HCT116 (cell line): Measurements from ENCODE around the gene CFAP97D2. TPM values are rescaled to one million over a fixed set of nuclear protein-coding genes. Genes with fewer than 3 reads are reported as not detected.

ENCODE experiments used
- ATAC-seq: fragments of 200-7000 bp; cut with Tn5 transposase; 2 replicates; pipeline ENCODE4 v1.9.1; 2020; ENCODE audit warnings: mild to moderate bottlenecking, moderate library complexity
- BruUV-seq: library from RNA; stranded (reverse); fragments of 400-500 nt; replicated peaks from 2 replicates; lab custom pipeline; 2021; lab: Mats Ljungman, UMichigan
- CTCF ChIA-PET: fragments of 300-600 bp; sonication (Branson Sonifier 250); formaldehyde crosslinking; loops from one replicate; lab custom pipeline; 2021; ENCODE audit warnings: antibody characterized with exemption; lab: Charles Lee
- POLR2A ChIA-PET: fragments of 300-600, 350-600 bp; sonication (Branson Sonifier 250); formaldehyde crosslinking; loops from one replicate; lab custom pipeline; 2021; ENCODE audit warnings: antibody characterized with exemption; lab: Charles Lee
- RAD21 ChIA-PET, 2 experiments: fragments of 300-600 bp; sonication (Branson Sonifier 250); formaldehyde crosslinking; loops; one replicate each; lab custom pipeline; 2023; ENCODE audit warnings: low total read pairs in 2 of 2; ENCODE audit not compliant: uncharacterized antibody in 2 of 2, unreplicated experiment in 2 of 2, low non-redundant PET in 1 of 2; lab: Charles Lee
- DNase-seq: peaks from one replicate; pipeline ENCODE4 v3.0.0-alpha.2; 2010; ENCODE audit warnings: low read depth, low spot score
- H2AFZ ChIP-seq: fragments of 200-600 bp; shearing (Covaris generic), sonication (generic); 2 replicates; pipeline ENCODE4 v1.6.1; 2017; ENCODE audit warnings: low read depth, mixed run types, mixed read lengths, antibody characterized with exemption, low read length; ENCODE audit not compliant: poor library complexity, severe bottlenecking
- H3K27ac ChIP-seq: 2 replicates; pipeline ENCODE4 v1.5.1; 2012; ENCODE audit warnings: low read depth, low read length
- H3K27me3 ChIP-seq: fragments of 200-600 bp; sonication (generic); 2 replicates; pipeline ENCODE4 v1.6.1; 2016; ENCODE audit warnings: mixed run types, low read length, mixed read lengths; ENCODE audit not compliant: insufficient read depth
- H3K36me3 ChIP-seq, 2 experiments: fragments of 200-500 bp in 1 of 2; fragments of 200-600 bp in 1 of 2; sonication (Bioruptor generic) in 1 of 2; sonication (generic) in 1 of 2; 2 replicates each; pipeline versions ENCODE4 v1.5.1 to v1.6.1; 2014 to 2016; ENCODE audit warnings: low read length in 2 of 2, inconsistent platforms in 1 of 2, mixed read lengths in 1 of 2, mixed run types in 1 of 2; ENCODE audit not compliant: insufficient read depth in 2 of 2, control insufficient read depth in 1 of 2
- H3K4me1 ChIP-seq, 2 experiments: fragments of 200-600 bp in 1 of 2; sonication (generic) in 1 of 2; 2 replicates each; pipeline versions ENCODE4 v1.5.1 to v1.6.1; 2012 to 2017; ENCODE audit warnings: low read length in 2 of 2, inconsistent platforms in 1 of 2, mild to moderate bottlenecking in 1 of 2, mixed read lengths in 1 of 2, mixed run types in 1 of 2, moderate library complexity in 1 of 2; ENCODE audit not compliant: insufficient read depth in 2 of 2, control insufficient read depth in 1 of 2
- H3K4me2 ChIP-seq: fragments of 200-600 bp; sonication (generic); 2 replicates; pipeline ENCODE4 v1.6.1; 2017; ENCODE audit warnings: mixed run types, low read length, mixed read lengths
- H3K4me3 ChIP-seq, 2 experiments: fragments of 200-600 bp in 1 of 2; sonication (generic) in 1 of 2; replicated peaks in 1 of 2; 2 replicates each; pipeline ENCODE4 v1.5.1; 2011 to 2016; ENCODE audit warnings: low read length in 2 of 2, control low read depth in 1 of 2, low read depth in 1 of 2, mild to moderate bottlenecking in 1 of 2, mixed read lengths in 1 of 2, mixed run types in 1 of 2
- H3K79me2 ChIP-seq: fragments of 200-600 bp; sonication (generic); 2 replicates; pipeline ENCODE4 v1.6.1; 2017; ENCODE audit warnings: mild to moderate bottlenecking, mixed run types, low read length, moderate library complexity, mixed read lengths; ENCODE audit not compliant: insufficient read depth
- H3K9ac ChIP-seq: fragments of 200-600 bp; sonication (generic); 2 replicates; pipeline ENCODE4 v1.6.1; 2016; ENCODE audit warnings: low read length, mixed read lengths
- H3K9me2 ChIP-seq: fragments of 200-600 bp; sonication (generic), shearing (Covaris generic); 2 replicates; pipeline ENCODE4 v1.6.1; 2017; ENCODE audit warnings: mixed run types, mild to moderate bottlenecking, moderate library complexity; ENCODE audit not compliant: insufficient read depth
- H3K9me3 ChIP-seq, 2 experiments: fragments of 200-500 bp in 1 of 2; fragments of 200-600 bp in 1 of 2; sonication (Bioruptor generic) in 1 of 2; sonication (generic) in 1 of 2; 2 replicates each; pipeline ENCODE4 v1.6.1; 2014 to 2017; ENCODE audit warnings: low read length in 2 of 2, mixed read lengths in 2 of 2, inconsistent platforms in 1 of 2, low read depth in 1 of 2, mild to moderate bottlenecking in 1 of 2, mixed run types in 1 of 2, moderate library complexity in 1 of 2; ENCODE audit not compliant: control insufficient read depth in 1 of 2, insufficient read depth in 1 of 2
- H4K20me1 ChIP-seq: fragments of 200-600 bp; sonication (generic), shearing (Covaris generic); 2 replicates; pipeline ENCODE4 v1.6.1; 2017; ENCODE audit warnings: mixed run types, mild to moderate bottlenecking, moderate library complexity; ENCODE audit not compliant: insufficient read depth
- CEBPB ChIP-seq: IDR thresholded peaks from 2 replicates; pipeline ENCODE4 v1.6.1; 2012; ENCODE audit warnings: low read depth
- EGR1 ChIP-seq: IDR thresholded peaks from 2 replicates; pipeline ENCODE4 v1.6.1; 2012; ENCODE audit warnings: low read depth
- EZH2 ChIP-seq: fragments of 200-600 bp; sonication (generic); IDR thresholded peaks from 2 replicates; pipeline ENCODE4 v1.6.1; 2017; ENCODE audit warnings: antibody characterized with exemption, mixed run types
- FOSL1 ChIP-seq: IDR thresholded peaks from 2 replicates; pipeline ENCODE4 v1.6.1; 2012; ENCODE audit warnings: low read depth
- JUND ChIP-seq: IDR thresholded peaks from 2 replicates; pipeline ENCODE4 v1.6.1; 2012
- POLR2AphosphoS5 ChIP-seq: IDR thresholded peaks from 2 replicates; pipeline ENCODE4 v1.6.1; 2011; ENCODE audit warnings: mild to moderate bottlenecking, low read depth, low read length, moderate library complexity
- RAD21 ChIP-seq: IDR thresholded peaks from 2 replicates; pipeline ENCODE4 v1.6.1; 2012; ENCODE audit warnings: low read depth, mild to moderate bottlenecking
- SIN3A ChIP-seq: IDR thresholded peaks from 2 replicates; pipeline ENCODE4 v1.6.1; 2012; ENCODE audit warnings: low read depth
- SP1 ChIP-seq: IDR thresholded peaks from 2 replicates; pipeline ENCODE4 v1.6.1; 2012; ENCODE audit warnings: low read depth
- SRF ChIP-seq: IDR thresholded peaks from 2 replicates; pipeline ENCODE4 v1.6.1; 2012; ENCODE audit warnings: low read depth
- TCF7L2 ChIP-seq: IDR thresholded peaks from 2 replicates; pipeline ENCODE4 v1.7.0; 2011; ENCODE audit warnings: borderline replicate concordance, inconsistent platforms; ENCODE audit not compliant: insufficient read depth, insufficient read length; ENCODE audit errors: extremely low read depth
- YY1 ChIP-seq: IDR thresholded peaks from 2 replicates; pipeline ENCODE4 v1.6.1; 2011; ENCODE audit warnings: low read length, low read depth, moderate library complexity, mild to moderate bottlenecking; ENCODE audit not compliant: insufficient replicate concordance; ENCODE audit errors: extremely low read depth
- intact Hi-C: fragments of 100-400 bp; cut with micrococcal nuclease; formaldehyde crosslinking; loops from 2 replicates; pipeline ENCODE4 v1.10.0; 2022
- total RNA-seq: library from RNA; stranded (reverse); gene quantifications from one replicate; pipeline ENCODE4 v1.2.1, GENCODE V29; 2021; ENCODE audit not compliant: unreplicated experiment
- TF ChIP-seq, protein P1 (sequence below): IDR thresholded peaks from 2 replicates; pipeline ENCODE4 v1.6.1; 2012
- TF ChIP-seq, protein P2 (sequence below): IDR thresholded peaks from 2 replicates; pipeline ENCODE4 v1.6.1; 2012

The CFAP97D2 gene
- total RNA-seq, 1 experiment from 2014 or later = not detected

DNA sequence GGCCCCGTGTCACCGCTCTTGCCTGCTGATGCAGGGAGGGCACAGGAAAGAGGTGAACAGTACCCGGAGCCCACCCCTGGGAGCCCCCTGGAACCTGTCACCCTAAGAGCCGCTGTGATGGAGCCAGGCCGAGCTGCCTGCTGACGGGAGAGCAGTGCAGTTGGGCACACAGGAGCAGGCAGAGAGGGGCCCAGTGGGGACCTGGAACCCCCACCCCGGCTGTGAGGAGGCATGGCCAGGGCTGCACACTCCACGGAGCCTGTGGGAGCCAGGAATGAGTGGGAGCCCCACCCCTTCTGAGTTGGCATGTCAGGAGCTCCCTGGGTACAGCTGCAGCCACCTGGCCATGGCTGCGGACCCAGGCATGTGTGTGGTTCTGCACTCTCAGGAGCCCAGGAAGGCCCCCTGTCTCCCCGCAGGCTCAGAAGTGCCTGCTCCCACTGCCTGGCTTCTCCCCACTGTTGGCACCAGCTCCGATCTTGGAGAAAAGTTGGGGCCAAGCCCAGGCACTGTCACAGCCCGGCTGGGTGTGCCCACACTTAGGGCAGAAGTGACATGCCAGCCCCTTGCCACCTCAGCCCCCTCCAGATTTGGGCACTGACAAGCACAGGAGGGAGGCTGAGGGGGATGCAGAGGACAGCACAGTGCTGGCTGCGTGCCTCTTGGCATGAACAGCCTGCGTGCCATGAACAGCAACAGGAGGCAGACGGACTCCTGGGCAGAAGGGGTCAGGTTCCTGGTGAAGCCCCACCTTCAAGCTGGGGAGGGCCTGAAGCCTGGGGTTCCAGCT is 6.3 kb downstream of the CFAP97D2 start:
- no TSS peak for BruUV-seq
- POLR2A ChIA-PET = no interaction called here
- CTCF ChIA-PET = no interaction called here

DNA sequence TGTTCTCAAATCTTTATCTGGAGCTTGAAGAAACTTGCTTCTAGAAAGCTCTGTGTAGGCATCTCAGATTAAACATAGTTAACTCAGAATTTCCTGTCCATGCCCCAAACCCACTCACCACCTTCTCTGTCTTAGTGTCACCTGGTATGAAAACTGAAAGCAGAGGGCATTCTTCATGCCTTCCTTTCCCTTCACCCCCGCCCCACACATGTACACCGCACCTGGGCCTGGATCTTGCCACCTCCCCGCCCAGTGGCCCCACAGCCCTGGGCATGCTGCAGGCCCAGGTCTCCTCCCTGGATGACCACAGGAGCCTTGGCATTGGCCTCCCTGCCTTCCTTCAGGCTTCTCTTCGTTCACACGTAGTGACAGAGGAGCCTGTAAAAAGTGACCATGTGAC is 15.8 kb downstream of the CFAP97D2 start:
- ChIA-PET CTCF (no interaction called here), POLR2A (no interaction called here), RAD21 (no interaction called here)
- no peak overlapping the region for H2AFZ ChIP-seq
- no peaks in the 10 kb centered on the region for H3K9me2 ChIP-seq
- DNase-seq (no peak), ATAC-seq (no peak)
- H3K9ac ChIP-seq = no peak overlapping the region
- BruUV-seq = no TSS peak
- H3K36me3 ChIP-seq = no peaks in the 10 kb centered on the region
- H3K27me3 ChIP-seq = no peaks in the 10 kb centered on the region
- H3K4me2 ChIP-seq = no peak overlapping the region
- no peaks in the 10 kb centered on the region for H3K79me2 ChIP-seq
- no peaks in the 10 kb centered on the region for H3K9me3 ChIP-seq
- no peaks in the 10 kb centered on the region for H3K4me1 ChIP-seq
- TF ChIP-seq EZH2 (no peak), SIN3A (no peak), RAD21 (no peak), YY1 (no peak), JUND (no peak), FOSL1 (no peak), EGR1 (no peak), TCF7L2 (no peak), POLR2AphosphoS5 (no peak), CEBPB (no peak), SP1 (no peak), SRF (no peak)
- TF ChIP-seq, protein P1, sequence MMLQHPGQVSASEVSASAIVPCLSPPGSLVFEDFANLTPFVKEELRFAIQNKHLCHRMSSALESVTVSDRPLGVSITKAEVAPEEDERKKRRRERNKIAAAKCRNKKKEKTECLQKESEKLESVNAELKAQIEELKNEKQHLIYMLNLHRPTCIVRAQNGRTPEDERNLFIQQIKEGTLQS = no peak
- TF ChIP-seq, protein P2, sequence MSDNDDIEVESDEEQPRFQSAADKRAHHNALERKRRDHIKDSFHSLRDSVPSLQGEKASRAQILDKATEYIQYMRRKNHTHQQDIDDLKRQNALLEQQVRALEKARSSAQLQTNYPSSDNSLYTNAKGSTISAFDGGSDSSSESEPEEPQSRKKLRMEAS = no peak
- no peak overlapping the region for H3K27ac ChIP-seq
- H4K20me1 ChIP-seq = no peaks in the 10 kb centered on the region
- no peak overlapping the region for H3K4me3 ChIP-seq
- intact Hi-C loops = no loop called here

More for the DNA sequence above, 6.3 kb downstream of the CFAP97D2 start:
- H2AFZ ChIP-seq = no peak overlapping the region
- DNase-seq = no peak
- RAD21 ChIA-PET = no interaction called here
- intact Hi-C loops = no loop called here
- H3K9ac ChIP-seq = no peak overlapping the region
- no peaks in the 10 kb centered on the region for H3K9me3 ChIP-seq
- H3K27me3 ChIP-seq = no peaks in the 10 kb centered on the region
- H3K4me3 ChIP-seq = no peak overlapping the region
- TF ChIP-seq YY1 (no peak), CEBPB (no peak)
- TF ChIP-seq, protein P1 = no peak
- no peaks in the 10 kb centered on the region for H3K36me3 ChIP-seq
- H3K9me2 ChIP-seq = no peaks in the 10 kb centered on the region
- no peak for ATAC-seq
- no peak overlapping the region for H3K4me2 ChIP-seq
- H3K4me1 ChIP-seq = no peaks in the 10 kb centered on the region
- H3K27ac ChIP-seq = no peak overlapping the region
- H3K79me2 ChIP-seq = no peaks in the 10 kb centered on the region
- no peaks in the 10 kb centered on the region for H4K20me1 ChIP-seq
